ENCODE data around the gene ATL2.
A peak's percentile ranks its signal among the peaks of the same experiment; 100 is the strongest.

ATL2 gene

DNA sequence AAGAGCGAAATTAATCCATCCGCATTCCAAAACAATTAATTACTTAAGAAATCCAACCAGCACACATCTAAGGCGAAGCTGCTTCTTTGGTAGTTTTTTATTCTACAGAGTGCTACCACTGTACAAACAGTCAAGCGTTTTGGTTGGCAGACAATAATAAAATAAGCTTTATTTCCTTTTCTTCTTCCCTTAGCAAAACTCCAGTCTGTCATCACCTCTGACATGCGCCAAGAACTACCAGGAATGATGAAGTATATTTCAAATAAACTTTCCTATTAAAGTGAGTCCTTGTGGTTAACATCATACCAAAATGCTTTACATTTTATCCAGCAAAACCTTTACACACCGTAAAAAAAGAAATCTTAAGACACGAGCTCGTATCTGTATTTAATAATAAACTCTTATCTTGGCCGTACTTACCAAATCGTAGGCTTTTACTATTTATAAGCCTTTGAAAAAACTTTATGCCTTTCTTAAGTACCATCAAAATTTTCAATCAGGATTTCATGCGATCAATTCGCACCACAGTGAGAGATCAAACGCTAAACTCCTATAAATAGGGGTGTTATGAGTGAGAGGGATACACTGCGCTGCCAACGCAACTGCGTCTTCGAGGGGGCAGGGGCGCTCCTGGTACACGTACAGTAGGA lies 1.3 kb downstream of the ATL2 start:
- Mint-ChIP-seq H3K9me3 (no peaks in the 10 kb centered on the region), H3K4me1 (peaks cover 65% of the 10 kb centered on the region), H3K4me3 (peak overlapping the region; percentile 84 to 96 (median 94)), H3K27me3 (ENCODE audit: low read depth) (no peaks in the 10 kb centered on the region), H3K36me3 (ENCODE audit: low read depth) (no peaks in the 10 kb centered on the region), H3K27ac (peak overlapping the region; percentile 55 to 93 (median 89))
- TF ChIP-seq CTCF (IDR thresholded peaks at IDR 0.05; ENCODE audit: unreplicated experiment in 3 of 3), result no peak

- peaks cover 57% of the 10 kb centered on the region for H3K4me1 Mint-ChIP-seq
- peak overlapping the region; percentile 55 to 93 (median 89) for H3K27ac Mint-ChIP-seq
- no peaks in the 10 kb centered on the region for H3K9me3 Mint-ChIP-seq
- no peaks in the 10 kb centered on the region for H3K27me3 Mint-ChIP-seq (ENCODE audit: low read depth)
- H3K36me3 Mint-ChIP-seq (ENCODE audit: low read depth), result no peaks in the 10 kb centered on the region
- peak in 1 of 3 experiments; percentile 8 for TF ChIP-seq CTCF (IDR thresholded peaks at IDR 0.05; ENCODE audit: unreplicated experiment in 3 of 3)
- H3K4me3 Mint-ChIP-seq, result peak overlapping the region; percentile 84 to 96 (median 94)
Measured at GRCh38 chr2:38374984-38375383, 2.1 kb downstream of the ATL2 start.

DNA sequence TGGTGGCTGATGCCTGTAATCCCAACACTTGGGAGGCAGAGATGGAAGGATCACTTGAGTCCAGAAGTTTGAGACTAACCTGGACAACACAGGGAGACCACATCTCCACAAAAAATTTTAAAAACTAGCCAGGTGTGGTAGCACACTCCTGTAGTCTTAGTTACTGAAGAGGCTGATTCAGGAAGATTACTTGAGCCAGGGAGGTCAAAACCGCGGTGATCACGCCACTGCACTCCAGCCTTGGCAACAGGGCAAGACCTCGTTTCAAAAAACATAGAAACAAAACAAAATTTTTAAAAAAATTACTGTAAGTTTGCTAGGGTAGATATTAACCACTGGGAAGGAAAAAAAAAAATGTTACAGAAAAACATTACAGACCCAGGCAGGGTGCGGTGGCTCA lies 5.8 kb downstream of the ATL2 start:
- no peak for TF ChIP-seq CTCF (IDR thresholded peaks at IDR 0.05; ENCODE audit: unreplicated experiment in 3 of 3)
- Mint-ChIP-seq H3K4me3 (no peak overlapping the region), H3K27me3 (ENCODE audit: low read depth) (no peaks in the 10 kb centered on the region), H3K9me3 (no peaks in the 10 kb centered on the region), H3K4me1 (peaks cover 46% of the 10 kb centered on the region), H3K36me3 (ENCODE audit: low read depth) (no peaks in the 10 kb centered on the region), H3K27ac (no peak overlapping the region)

- no peak overlapping the region for H3K27ac Mint-ChIP-seq
- H3K27me3 Mint-ChIP-seq (ENCODE audit: low read depth), result no peaks in the 10 kb centered on the region
- H3K4me1 Mint-ChIP-seq, result peaks cover 46% of the 10 kb centered on the region
- no peak for TF ChIP-seq CTCF (IDR thresholded peaks at IDR 0.05; ENCODE audit: unreplicated experiment in 3 of 3)
- no peaks in the 10 kb centered on the region for H3K9me3 Mint-ChIP-seq
- no peak overlapping the region for H3K4me3 Mint-ChIP-seq
- no peaks in the 10 kb centered on the region for H3K36me3 Mint-ChIP-seq (ENCODE audit: low read depth)
Measured at GRCh38 chr2:38370664-38371063, 6.4 kb downstream of the ATL2 start.

DNA sequence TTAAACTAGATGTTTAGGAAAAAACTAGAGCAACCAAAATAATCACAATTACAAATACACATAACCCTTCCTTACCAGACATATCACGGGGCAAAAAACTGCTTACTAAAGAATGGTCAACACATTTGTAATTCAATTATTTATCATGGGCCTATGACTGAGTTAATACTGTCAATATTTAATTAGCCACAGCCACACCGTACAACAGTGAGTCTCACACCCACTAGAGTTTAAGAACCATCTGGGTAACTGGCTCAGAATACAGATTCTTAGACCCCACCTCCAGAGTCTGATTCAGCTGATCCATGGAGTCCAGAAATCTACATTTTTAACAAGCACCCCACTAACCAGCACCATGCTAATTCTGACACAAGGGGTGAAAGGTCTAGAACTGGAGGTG lies 14.8 kb downstream of the ATL2 start:
- H3K9me3 Mint-ChIP-seq, result no peaks in the 10 kb centered on the region
- H3K4me1 Mint-ChIP-seq, result peaks cover 36% of the 10 kb centered on the region
- no peaks in the 10 kb centered on the region for H3K27me3 Mint-ChIP-seq (ENCODE audit: low read depth)
- H3K36me3 Mint-ChIP-seq (ENCODE audit: low read depth), result peaks cover 20% of the 10 kb centered on the region
- no peak for TF ChIP-seq CTCF (IDR thresholded peaks at IDR 0.05; ENCODE audit: unreplicated experiment in 3 of 3)
- H3K4me3 Mint-ChIP-seq, result no peak overlapping the region
- peak overlapping the region in 2 of 3 experiments; percentile 10 to 64 for H3K27ac Mint-ChIP-seq

DNA sequence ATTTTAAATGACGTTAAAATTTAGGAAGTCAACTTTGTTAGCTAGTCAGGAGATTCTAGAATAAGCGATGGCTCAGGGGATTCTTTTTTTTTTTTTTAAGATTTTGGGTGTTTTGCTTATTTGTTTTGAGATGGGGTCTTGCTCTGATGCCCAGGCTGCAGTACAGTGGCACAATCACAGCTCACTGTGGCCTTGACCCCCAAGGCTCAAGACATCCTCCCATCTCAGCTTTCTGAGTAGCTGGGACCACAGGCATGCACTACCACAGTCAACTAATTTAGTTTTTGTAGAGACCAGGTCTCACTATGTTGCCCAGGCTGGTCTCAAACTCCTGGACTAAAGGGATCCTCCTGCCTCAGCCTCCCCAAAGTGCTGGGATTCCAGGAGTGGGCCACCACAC lies 16.9 kb downstream of the ATL2 start:
- Mint-ChIP-seq H3K27me3 (ENCODE audit: low read depth) (no peaks in the 10 kb centered on the region), H3K27ac (no peak overlapping the region), H3K4me1 (peaks cover 25% of the 10 kb centered on the region), H3K4me3 (no peak overlapping the region), H3K36me3 (ENCODE audit: low read depth) (peaks cover 23% of the 10 kb centered on the region), H3K9me3 (no peaks in the 10 kb centered on the region)
- no peak for TF ChIP-seq CTCF (IDR thresholded peaks at IDR 0.05; ENCODE audit: unreplicated experiment in 3 of 3)
